Lung (tissue), 12 donors: ENCODE results near the gene NBPF11. TPM values are rescaled to one million over a fixed set of nuclear protein-coding genes. Genes with fewer than 3 reads are reported as not detected.
A peak's percentile ranks its signal among the peaks of the same experiment; 100 is the strongest.

Experiments used
- ATAC-seq: fragments of 200-7000 bp; cut with Tn5 transposase; one replicate; pipeline ENCODE4 v1.9.1; 2020; ENCODE audit warnings: moderate number of reproducible peaks; ENCODE audit not compliant: insufficient read depth, low FRiP score
- DNase-seq, 3 donors: peaks; one replicate each; pipeline ENCODE4 v3.0.0-alpha.2; 2013 to 2017
- H3K27ac ChIP-seq, 2 donors: one replicate each; pipeline ENCODE4 v1.5.1; 2013; ENCODE audit warnings: mild to moderate bottlenecking in 2 of 2, moderate library complexity in 2 of 2, control low read depth in 1 of 2, inconsistent platforms in 1 of 2, low read depth in 1 of 2, low read length in 1 of 2
- H3K27me3 ChIP-seq, 3 donors: one replicate each; pipeline ENCODE4 v1.5.1; 2013; ENCODE audit warnings: low read length in 2 of 3; ENCODE audit not compliant: control insufficient read depth in 3 of 3, insufficient read depth in 3 of 3
- H3K36me3 ChIP-seq, 4 donors: one replicate each; pipeline ENCODE4 v1.5.1; 2013; ENCODE audit warnings: low read length in 4 of 4, mild to moderate bottlenecking in 1 of 4, moderate library complexity in 1 of 4; ENCODE audit not compliant: control insufficient read depth in 4 of 4, insufficient read depth in 4 of 4
- H3K4me1 ChIP-seq, 5 donors: one replicate each; pipeline ENCODE4 v1.5.1; 2013; ENCODE audit warnings: low read length in 5 of 5, mild to moderate bottlenecking in 2 of 5, moderate library complexity in 1 of 5; ENCODE audit not compliant: control insufficient read depth in 5 of 5, insufficient read depth in 5 of 5
- H3K4me3 ChIP-seq: one replicate; pipeline ENCODE4 v1.5.1; 2013; ENCODE audit warnings: mild to moderate bottlenecking, control low read depth, moderate library complexity
- H3K9ac ChIP-seq, 2 donors: one replicate each; pipeline ENCODE4 v1.5.1; 2013; ENCODE audit warnings: low read length in 2 of 2, control low read depth in 1 of 2; ENCODE audit not compliant: insufficient read depth in 1 of 2
- H3K9me3 ChIP-seq, 4 donors: one replicate each; pipeline ENCODE4 v1.5.1; 2013; ENCODE audit warnings: low read length in 3 of 4, mild to moderate bottlenecking in 1 of 4, moderate library complexity in 1 of 4; ENCODE audit not compliant: control insufficient read depth in 4 of 4, insufficient read depth in 3 of 4
- CTCF ChIP-seq: IDR thresholded peaks from 2 replicates; pipeline ENCODE4 v1.5.1; 2012; ENCODE audit warnings: mild to moderate bottlenecking; ENCODE audit errors: control extremely low read depth, extremely low read depth
- WGBS, 2 donors: extraction: QIAGEN DNeasy Blood & Tissue Kit; methylation state at CpG; one replicate each; pipeline ENCODE4 v1.1.7; 2013; 5-methylcytosine and 5-hydroxymethylcytosine counted together
- polyA plus RNA-seq, 2 donors: library from polyadenylated mRNA; stranded (reverse); fragments of 200-250 nt; gene quantifications; one replicate each; pipeline ENCODE4 v1.2.1, GENCODE V29; 2013
- total RNA-seq, 2 donors: library from RNA; depleted of rRNA in 1 of 2; stranded (reverse); fragments of >200 nt in 1 of 2; gene quantifications; one replicate each; pipeline ENCODE4 v1.2.1, GENCODE V29; 2014 to 2021
- donor health status: control.
- donor health status: control.
- donor health status: Bipolar disorder and iron deficiency.
- donor health status: healthy.
- donor health status: DM: yes; HTN: yes; CAD: no.

The NBPF11 gene
- total and polyA plus RNA-seq, 4 donors, result 4.4 to 16.1 (median 8.3) TPM

GRCh38 chr1:148166558-148167492, 14.7 kb upstream of the NBPF11 start:
- Histone ChIP-seq H3K27me3 (peaks cover 0 to 4% (median 0%) of the 10 kb centered on the region in 3 donors), H3K4me3 (no peak overlapping the region), H3K27ac (no peak overlapping the region), H3K9ac (no peak overlapping the region), H3K9me3 (no peaks in the 10 kb centered on the region), H3K36me3 (no peaks in the 10 kb centered on the region), H3K4me1 (peaks cover 0 to 5% (median 4%) of the 10 kb centered on the region in 5 donors)
- no peak for TF ChIP-seq CTCF
- DNase-seq (peak; percentile 13 to 53 (median 42)), ATAC-seq (no peak)
- WGBS, 2 donors, result 62 to 64% methylated on average over 4 of the region's 4 CpGs

DNA sequence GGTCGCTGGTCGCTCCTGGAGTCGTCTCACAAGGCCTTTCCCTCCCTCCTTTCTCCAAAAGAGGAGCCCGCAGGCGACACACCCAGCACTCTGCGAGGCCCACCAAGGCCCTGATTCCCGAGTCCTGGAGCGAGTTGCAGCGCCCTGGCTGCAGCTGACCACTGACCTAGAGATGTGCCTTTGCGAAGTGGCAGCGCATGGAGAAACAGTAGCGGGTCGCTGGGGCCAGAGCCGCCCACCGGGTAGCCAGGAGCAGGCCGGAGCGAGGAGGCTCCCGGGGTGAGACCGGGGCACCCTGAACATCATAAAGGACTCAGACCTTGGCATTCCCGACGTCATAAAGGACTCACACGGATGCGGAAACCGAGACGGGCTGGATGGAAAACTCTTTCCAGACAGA, 10.3 kb upstream of the NBPF11 start:
- H3K9ac ChIP-seq, result no peak overlapping the region
- DNase-seq (no peak), ATAC-seq (no peak)
- H3K9me3 ChIP-seq, result no peaks in the 10 kb centered on the region
- 91 to 94% methylated on average over 25 of the region's 25 CpGs for WGBS, 2 donors
- H3K4me1 ChIP-seq, result peaks cover 0 to 5% (median 5%) of the 10 kb centered on the region in 5 donors
- TF ChIP-seq CTCF, result no peak
- H3K27me3 ChIP-seq, result peaks cover 0 to 36% (median 33%) of the 10 kb centered on the region in 3 donors
- no peaks in the 10 kb centered on the region for H3K36me3 ChIP-seq
- no peak overlapping the region for H3K4me3 ChIP-seq
- H3K27ac ChIP-seq, result no peak overlapping the region

DNA sequence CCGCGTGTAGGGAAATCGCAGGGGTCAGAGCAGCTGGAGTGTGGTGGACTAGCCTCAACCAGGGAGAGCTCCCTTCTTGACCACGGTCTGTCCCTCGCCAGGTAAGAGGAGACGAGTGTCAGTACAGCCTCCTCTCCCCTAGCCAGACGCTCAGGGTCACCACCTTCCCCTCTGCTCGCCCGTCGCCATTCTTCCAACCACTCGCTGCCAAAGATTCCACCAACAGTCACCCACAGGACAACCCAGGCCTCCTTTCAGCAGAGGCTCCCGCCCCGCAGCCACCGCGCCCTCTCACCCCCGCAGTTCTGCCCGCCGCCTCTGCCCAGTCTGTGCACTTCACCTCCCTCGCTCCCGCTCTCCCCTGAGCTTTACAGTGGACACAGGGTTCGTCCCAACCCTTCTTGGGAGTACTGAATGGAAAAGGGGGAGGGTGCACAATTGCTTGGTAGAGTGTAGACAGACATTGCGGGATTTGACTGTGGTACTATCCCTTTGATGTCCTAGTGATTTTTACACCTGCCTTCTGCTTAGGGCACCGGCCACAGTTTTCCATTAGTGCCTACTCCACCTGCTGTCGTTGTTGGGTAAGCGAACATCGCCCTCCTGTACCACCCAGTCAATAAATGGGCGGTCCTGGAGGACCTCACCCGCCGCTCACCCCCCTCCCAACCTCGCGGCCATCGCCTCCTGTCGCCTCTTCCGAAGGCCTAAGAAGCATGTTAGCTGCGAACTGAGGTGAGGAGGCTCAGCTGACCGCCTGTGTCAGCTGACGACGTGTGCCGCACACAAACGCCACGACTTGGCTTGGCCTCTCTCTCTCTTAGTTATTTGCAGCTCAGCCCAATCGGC, 9.2 kb upstream of the NBPF11 start:
- Histone ChIP-seq H3K36me3 (no peaks in the 10 kb centered on the region), H3K27me3 (peaks cover 0 to 37% (median 33%) of the 10 kb centered on the region in 3 donors), H3K4me1 (peaks cover 0 to 5% (median 0%) of the 10 kb centered on the region in 5 donors), H3K4me3 (no peak overlapping the region), H3K27ac (no peak overlapping the region), H3K9ac (no peak overlapping the region), H3K9me3 (no peaks in the 10 kb centered on the region)
- no peak for TF ChIP-seq CTCF
- ATAC-seq (no peak), DNase-seq (no peak)
- WGBS, 2 donors, result 87 to 90% methylated on average over 42 of the region's 42 CpGs
